Measurements from ENCODE around the gene STAMBP. TPM values are rescaled to one million over a fixed set of nuclear protein-coding genes. Genes with fewer than 3 reads are reported as not detected.

The STAMBP gene
- total RNA-seq, 2 donors from 2014 or later, result 22.1 to 25.3 TPM

DNA sequence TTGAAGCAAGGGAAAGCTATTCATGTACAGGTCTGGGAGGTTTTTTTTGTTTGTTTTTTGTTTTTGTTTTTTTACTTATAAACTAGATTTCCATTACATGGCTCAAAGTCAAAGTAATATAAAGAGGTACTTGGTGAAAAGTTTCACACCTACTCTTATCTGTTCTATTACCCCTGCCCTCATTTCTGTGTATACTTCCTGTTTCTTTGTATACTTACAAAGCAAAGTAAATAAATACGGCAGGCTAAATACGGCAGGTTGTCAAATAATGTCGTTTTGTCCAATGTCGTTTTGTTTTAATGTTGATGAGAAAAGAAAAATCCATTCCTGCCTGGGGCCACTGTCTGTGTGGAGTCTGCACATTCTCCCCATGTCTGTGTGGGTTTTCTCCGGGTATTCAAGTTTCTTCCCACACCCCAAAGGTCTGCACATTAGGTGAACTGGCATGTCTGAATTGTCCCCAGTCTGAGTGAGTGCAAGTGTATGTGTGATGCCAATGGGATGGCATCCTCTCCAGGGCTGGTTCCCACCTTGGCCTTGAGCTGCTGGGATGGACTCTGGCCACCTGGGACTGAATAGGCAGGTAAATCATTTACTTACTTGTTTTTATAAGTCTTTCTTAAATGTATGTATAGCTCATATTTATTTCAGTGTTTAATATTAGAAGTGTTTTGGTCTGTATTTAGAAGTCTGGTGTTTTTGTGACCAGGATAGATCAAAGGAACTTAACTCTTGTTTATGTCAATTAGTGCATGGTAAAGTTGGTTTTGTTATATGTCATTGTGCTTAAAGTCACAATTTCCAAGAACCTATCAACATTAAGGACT lies 13.4 kb downstream of the STAMBP start:
- Mint-ChIP-seq H3K27me3 (no peaks in the 10 kb centered on the region), H3K4me3 (no peak overlapping the region), H3K4me1 (peaks cover 29% of the 10 kb centered on the region), H3K36me3 (ENCODE audit: low read depth) (peaks cover 10% of the 10 kb centered on the region), H3K27ac (peak overlapping the region; percentile 19)
- ATAC-seq, result no peak
- no peak for DNase-seq
- no peaks in the 10 kb centered on the region for H3K9me3 ChIP-seq (ENCODE audit: control insufficient read depth, low read length, poor library complexity, severe bottlenecking)

- H3K27me3 Mint-ChIP-seq, result no peaks in the 10 kb centered on the region
- DNase-seq, result no peak
- H3K4me3 Mint-ChIP-seq, result no peak overlapping the region
- no peaks in the 10 kb centered on the region for H3K9me3 ChIP-seq (ENCODE audit: control insufficient read depth, low read length, poor library complexity, severe bottlenecking)
- H3K4me1 Mint-ChIP-seq, result peaks cover 28% of the 10 kb centered on the region
- no peak overlapping the region for H3K27ac Mint-ChIP-seq
- peaks cover 10% of the 10 kb centered on the region for H3K36me3 Mint-ChIP-seq (ENCODE audit: low read depth)
- no peak for ATAC-seq
These were observed 13.9 kb downstream of the STAMBP start for GRCh38 chr2:73842739-73843019.

GRCh38 chr2:73844087-73844486 lies 15.3 kb downstream of the STAMBP start:
- no peaks in the 10 kb centered on the region for H3K9me3 ChIP-seq (ENCODE audit: control insufficient read depth, low read length, poor library complexity, severe bottlenecking)
- DNase-seq (no peak), ATAC-seq (no peak)
- Mint-ChIP-seq H3K27ac (no peak overlapping the region), H3K27me3 (no peaks in the 10 kb centered on the region), H3K4me3 (no peak overlapping the region), H3K4me1 (peaks cover 14% of the 10 kb centered on the region), H3K36me3 (ENCODE audit: low read depth) (peaks cover 5% of the 10 kb centered on the region)

DNA sequence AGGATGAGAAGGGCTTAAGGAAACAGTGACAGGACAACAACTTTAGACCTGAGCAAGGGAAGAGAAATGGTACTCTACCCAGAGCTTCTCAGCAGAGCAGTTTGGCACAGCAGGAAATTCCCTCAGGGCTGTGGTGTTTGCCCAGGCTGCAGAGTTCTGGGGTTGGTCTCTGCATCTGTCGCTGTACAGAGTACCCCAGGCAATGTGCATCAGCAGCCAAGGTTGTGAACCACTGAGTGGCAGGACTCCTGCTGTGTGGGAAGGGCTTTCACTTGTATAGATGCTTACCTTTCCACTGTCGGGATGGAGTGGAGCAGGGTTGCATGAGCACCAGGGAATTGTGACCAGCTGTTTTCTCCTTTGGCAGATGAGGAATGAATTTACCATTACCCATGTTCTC lies 21.2 kb downstream of the STAMBP start:
- H3K9me3 ChIP-seq (ENCODE audit: control insufficient read depth, low read length, poor library complexity, severe bottlenecking), result no peaks in the 10 kb centered on the region
- Mint-ChIP-seq H3K36me3 (ENCODE audit: low read depth) (peaks cover 10% of the 10 kb centered on the region), H3K4me3 (no peak overlapping the region), H3K27ac (no peak overlapping the region), H3K4me1 (no peaks in the 10 kb centered on the region), H3K27me3 (no peaks in the 10 kb centered on the region)
- no peak for DNase-seq
- ATAC-seq, result no peak

GRCh38 chr2:73851274-73851673 lies 22.5 kb downstream of the STAMBP start:
- no peak for ATAC-seq

DNA sequence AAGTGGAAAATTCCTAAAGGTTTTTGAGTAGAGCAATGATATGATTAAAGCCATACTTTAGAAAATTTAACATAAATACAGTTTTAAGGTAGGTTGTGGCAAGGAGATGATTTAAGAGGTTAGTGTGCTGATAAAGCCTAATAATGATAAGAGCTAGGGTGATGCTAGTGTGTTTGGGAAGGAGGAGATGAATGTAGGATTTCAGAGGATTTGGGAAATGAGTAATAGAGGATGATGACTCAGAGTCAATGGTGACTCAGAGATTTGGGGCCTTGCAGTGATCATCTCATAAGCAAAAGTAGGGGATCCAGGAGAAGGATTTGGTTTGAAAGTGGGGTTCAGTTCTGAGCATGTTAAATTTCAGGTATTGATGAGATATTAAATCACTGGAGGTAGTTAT lies 23.3 kb downstream of the STAMBP start:
- Mint-ChIP-seq H3K4me3 (no peak overlapping the region), H3K36me3 (ENCODE audit: low read depth) (peaks cover 17% of the 10 kb centered on the region), H3K4me1 (no peaks in the 10 kb centered on the region), H3K27ac (no peak overlapping the region), H3K27me3 (no peaks in the 10 kb centered on the region)
- ATAC-seq, result no peak
- no peaks in the 10 kb centered on the region for H3K9me3 ChIP-seq (ENCODE audit: control insufficient read depth, low read length, poor library complexity, severe bottlenecking)
- DNase-seq, result no peak

More at GRCh38 chr2:73851274-73851673, 22.5 kb downstream of the STAMBP start:
- H3K9me3 ChIP-seq (ENCODE audit: control insufficient read depth, low read length, poor library complexity, severe bottlenecking), result no peaks in the 10 kb centered on the region
- Mint-ChIP-seq H3K27ac (no peak overlapping the region), H3K36me3 (ENCODE audit: low read depth) (peaks cover 16% of the 10 kb centered on the region), H3K27me3 (no peaks in the 10 kb centered on the region), H3K4me3 (no peak overlapping the region), H3K4me1 (no peaks in the 10 kb centered on the region)
- DNase-seq, result no peak

DNA sequence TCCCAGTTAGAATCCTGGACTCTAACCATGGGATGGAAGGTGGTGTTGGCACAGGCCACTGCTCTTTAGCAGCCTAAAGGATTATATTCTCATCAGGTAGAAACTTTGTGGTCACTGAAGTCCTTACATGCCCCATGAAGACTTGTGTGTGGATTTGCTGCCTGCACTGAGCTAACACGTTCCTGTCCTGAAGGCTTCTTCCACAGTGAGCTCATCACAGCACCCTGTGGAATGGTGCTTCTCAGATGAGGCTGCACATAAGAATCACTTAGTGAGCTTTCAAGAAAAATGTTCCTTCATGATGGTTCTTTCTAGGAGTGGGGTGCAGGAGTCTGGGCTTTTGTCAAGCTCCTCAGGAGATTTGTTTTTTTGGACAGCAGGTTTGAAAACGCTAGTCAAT lies 26.8 kb downstream of the STAMBP start:
- H3K4me1 Mint-ChIP-seq, result no peaks in the 10 kb centered on the region
- peaks cover 16% of the 10 kb centered on the region for H3K36me3 Mint-ChIP-seq (ENCODE audit: low read depth)
- no peak overlapping the region for H3K4me3 Mint-ChIP-seq
- no peaks in the 10 kb centered on the region for H3K9me3 ChIP-seq (ENCODE audit: control insufficient read depth, low read length, poor library complexity, severe bottlenecking)
- DNase-seq (no peak), ATAC-seq (no peak)
- no peaks in the 10 kb centered on the region for H3K27me3 Mint-ChIP-seq
- no peak overlapping the region for H3K27ac Mint-ChIP-seq

DNA sequence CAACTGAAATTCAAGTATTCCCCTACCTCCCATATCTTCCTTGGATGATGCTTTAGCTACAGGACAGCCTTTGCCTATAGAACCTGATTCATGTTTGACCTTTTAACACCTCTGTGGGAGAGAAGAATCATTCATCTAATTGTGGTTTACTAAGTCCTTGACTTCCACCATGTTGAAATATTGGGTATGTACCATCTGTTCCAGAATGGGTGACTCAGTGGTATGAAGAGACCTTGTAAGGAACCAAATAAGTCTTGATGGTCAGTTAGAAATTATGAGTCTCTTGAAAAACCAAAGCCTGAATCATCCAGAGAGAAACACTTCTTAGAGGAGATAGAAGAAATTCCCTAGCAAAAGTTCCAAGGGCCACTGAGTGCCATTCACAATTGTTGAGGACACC lies 27.5 kb downstream of the STAMBP start:
- ATAC-seq (no peak), DNase-seq (no peak)
- no peaks in the 10 kb centered on the region for H3K4me1 Mint-ChIP-seq
- H3K27me3 Mint-ChIP-seq, result no peaks in the 10 kb centered on the region
- H3K4me3 Mint-ChIP-seq, result no peak overlapping the region
- no peaks in the 10 kb centered on the region for H3K9me3 ChIP-seq (ENCODE audit: control insufficient read depth, low read length, poor library complexity, severe bottlenecking)
- H3K36me3 Mint-ChIP-seq (ENCODE audit: low read depth), result peaks cover 16% of the 10 kb centered on the region
- no peak overlapping the region for H3K27ac Mint-ChIP-seq

- H3K36me3 Mint-ChIP-seq (ENCODE audit: low read depth), result peaks cover 22% of the 10 kb centered on the region
- DNase-seq (no peak), ATAC-seq (no peak)
These were observed 31.2 kb downstream of the STAMBP start for GRCh38 chr2:73859721-73860586.

GRCh38 chr2:73862987-73863386 lies 34.2 kb downstream of the STAMBP start:
- Mint-ChIP-seq H3K27ac (no peak overlapping the region), H3K36me3 (ENCODE audit: low read depth) (peaks cover 14% of the 10 kb centered on the region), H3K4me1 (no peaks in the 10 kb centered on the region), H3K4me3 (no peak overlapping the region), H3K27me3 (no peaks in the 10 kb centered on the region)
- ATAC-seq, result no peak
- DNase-seq, result no peak
- H3K9me3 ChIP-seq (ENCODE audit: control insufficient read depth, low read length, poor library complexity, severe bottlenecking), result no peaks in the 10 kb centered on the region

More at GRCh38 chr2:73859721-73860586, 31.2 kb downstream of the STAMBP start:
- H3K27ac Mint-ChIP-seq, result no peak overlapping the region
- no peaks in the 10 kb centered on the region for H3K9me3 ChIP-seq (ENCODE audit: control insufficient read depth, low read length, poor library complexity, severe bottlenecking)
- H3K27me3 Mint-ChIP-seq, result no peaks in the 10 kb centered on the region
- H3K4me1 Mint-ChIP-seq, result no peaks in the 10 kb centered on the region
- H3K4me3 Mint-ChIP-seq, result no peak overlapping the region

DNA sequence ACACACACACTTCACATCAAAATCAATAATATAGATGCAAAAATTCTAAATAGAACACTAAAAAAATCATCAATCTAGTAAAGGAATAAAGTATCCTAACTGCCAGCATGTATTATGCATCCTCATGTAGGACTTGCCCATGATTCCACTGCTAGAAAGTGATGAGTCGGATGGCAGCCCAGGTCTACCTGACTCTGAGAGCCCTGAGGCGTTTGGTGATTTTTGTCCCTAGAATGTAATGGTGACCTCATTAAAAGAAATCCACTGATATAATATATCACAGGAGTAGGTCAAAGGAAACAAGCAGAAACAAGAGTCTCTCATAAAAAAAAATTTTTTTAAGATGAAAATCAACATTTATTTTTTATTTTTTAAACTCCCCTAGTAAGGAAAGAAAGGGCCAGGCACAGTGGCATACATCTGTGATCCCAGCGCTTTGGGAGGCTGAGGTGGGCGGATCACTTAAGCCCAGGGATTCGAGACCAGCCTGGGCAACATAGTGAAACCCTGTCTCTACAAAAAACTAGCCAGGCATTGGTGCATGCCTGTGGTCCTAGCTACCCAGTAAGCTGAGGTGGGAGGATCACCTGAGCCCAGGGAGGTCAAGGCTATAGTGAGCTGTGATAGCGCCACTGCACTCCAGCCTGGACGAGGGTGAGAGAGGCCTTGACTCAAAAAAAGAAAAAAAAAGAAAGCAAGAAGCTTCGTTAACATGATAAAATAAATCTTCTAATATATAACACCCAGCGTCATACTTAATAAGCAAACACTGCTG lies 39.6 kb downstream of the STAMBP start:
- Mint-ChIP-seq H3K4me3 (no peak overlapping the region), H3K36me3 (ENCODE audit: low read depth) (peaks cover 8% of the 10 kb centered on the region), H3K27ac (no peak overlapping the region), H3K27me3 (no peaks in the 10 kb centered on the region), H3K4me1 (no peaks in the 10 kb centered on the region)
- DNase-seq (no peak), ATAC-seq (no peak)
- no peaks in the 10 kb centered on the region for H3K9me3 ChIP-seq (ENCODE audit: control insufficient read depth, low read length, poor library complexity, severe bottlenecking)

DNA sequence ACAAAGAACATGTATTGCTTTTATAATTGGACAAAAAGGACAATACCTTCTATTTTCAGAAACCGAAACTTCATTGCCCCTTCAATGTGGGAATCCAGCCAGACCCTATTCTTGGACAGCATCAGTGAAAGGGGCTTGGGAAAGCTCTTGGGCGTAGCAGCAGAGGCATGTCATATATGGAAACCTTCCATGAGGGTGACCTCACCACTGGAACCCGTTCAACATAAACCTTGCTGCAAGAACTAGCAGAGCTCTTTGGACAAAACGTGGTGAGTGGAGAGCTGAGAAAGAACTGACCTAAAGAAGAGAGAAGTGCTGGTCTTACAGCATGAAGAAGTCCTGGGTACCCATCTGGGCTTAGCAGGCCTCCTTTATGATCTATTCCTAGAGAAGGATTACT lies 41.3 kb downstream of the STAMBP start:
- Mint-ChIP-seq H3K27me3 (no peaks in the 10 kb centered on the region), H3K4me1 (no peaks in the 10 kb centered on the region), H3K4me3 (no peak overlapping the region), H3K27ac (no peak overlapping the region), H3K36me3 (ENCODE audit: low read depth) (no peaks in the 10 kb centered on the region)
- no peak for DNase-seq
- H3K9me3 ChIP-seq (ENCODE audit: control insufficient read depth, low read length, poor library complexity, severe bottlenecking), result no peaks in the 10 kb centered on the region
- no peak for ATAC-seq

Measured in T-helper 17 cell (primary cell).